ENCODE data around the gene SERPINE1. TPM values are rescaled to one million over a fixed set of nuclear protein-coding genes. Genes with fewer than 3 reads are reported as not detected.

The SERPINE1 gene
- total and polyA plus RNA-seq, 2 of the 13 experiments (the other 11 are each of a cell fraction or from before 2014, with no cell fraction given) = 21.2 to 1,576 TPM

GRCh38 chr7:101094791-101095375 lies 32.0 kb upstream of the SERPINE1 start (continued):
- no peak for TF ChIP-seq ZNF512 (CRISPR knock-in tag; IDR thresholded peaks at IDR 0.05)
- TF ChIP-seq HMGXB4 (CRISPR knock-in tag; IDR thresholded peaks at IDR 0.05; ENCODE audit: borderline replicate concordance in 1 of 2, low read depth in 1 of 2) = peak in 1 of 2 experiments; percentile 41; a peak in 1 of 4 replicates
- TF ChIP-seq IKZF5 (CRISPR knock-in tag; IDR thresholded peaks at IDR 0.05) = peak; percentile 48
- TF ChIP-seq MED1 (CRISPR knock-in tag; IDR thresholded peaks at IDR 0.05) = peak; percentile 77
- TF ChIP-seq SOX6 (IDR thresholded peaks at IDR 0.05) = no peak
- 0 out of 2 replicates have a peak, but pooled peaks have one; percentile 24 for TF ChIP-seq SOX6 (CRISPR knock-in tag; IDR thresholded peaks at IDR 0.05)
- 0 out of 2 replicates have a peak, but pooled peaks have one; percentile 21 for TF ChIP-seq ZNF605 (CRISPR knock-in tag; IDR thresholded peaks at IDR 0.05)
- peak; percentile 45 for TF ChIP-seq ZNF687 (CRISPR knock-in tag; IDR thresholded peaks at IDR 0.05)
- TF ChIP-seq NPAS2 (CRISPR knock-in tag; IDR thresholded peaks at IDR 0.05; ENCODE audit: borderline replicate concordance) = no peak
- TF ChIP-seq CTCF (CRISPR knock-in tag; IDR thresholded peaks at IDR 0.05) = peak; percentile 87
- TF ChIP-seq ZFY (CRISPR knock-in tag; IDR thresholded peaks at IDR 0.05) = no peak
- TF ChIP-seq ZFYVE20 (CRISPR knock-in tag; IDR thresholded peaks at IDR 0.05; ENCODE audit: borderline replicate concordance, low read depth) = no peak
- no peak for TF ChIP-seq KLF15 (CRISPR knock-in tag; IDR thresholded peaks at IDR 0.05; ENCODE audit: borderline replicate concordance)
- peak; percentile 21; the same call in 1 of the 2 replicates for TF ChIP-seq ZGPAT (CRISPR knock-in tag; IDR thresholded peaks at IDR 0.05)

Measured in HepG2 (cell line).